GM23338 (cell line): ENCODE measurements around the gene CYP26B1. TPM values are rescaled to one million over a fixed set of nuclear protein-coding genes. Genes with fewer than 3 reads are reported as not detected.

Experiments
- ATAC-seq: fragments of 200-7000 bp; cut with Tn5 transposase; 3 replicates; pipeline ENCODE4 v1.9.1; 2020
- DNase-seq: peaks from one replicate; pipeline ENCODE4 v3.0.0-alpha.2; 2015; ENCODE audit warnings: low spot score
- H2AFZ ChIP-seq: fragments of 200-600 bp; sonication (generic); 2 replicates; pipeline ENCODE4 v1.8.0; 2016; ENCODE audit warnings: antibody characterized with exemption, mild to moderate bottlenecking, moderate library complexity
- H3F3A ChIP-seq: fragments of 200-600 bp; sonication (generic); replicated peaks from 2 replicates; pipeline ENCODE4 v1.8.0; 2017; ENCODE audit warnings: antibody characterized with exemption, mixed run types, low read depth
- H3K27ac ChIP-seq: fragments of 200-600 bp; sonication (generic); 2 replicates; pipeline ENCODE4 v1.6.1; 2016; ENCODE audit warnings: low read depth
- H3K27me3 ChIP-seq: fragments of 200-600 bp; sonication (generic); 2 replicates; pipeline ENCODE4 v1.8.0; 2016; ENCODE audit warnings: mild to moderate bottlenecking, mixed run types, moderate library complexity; ENCODE audit not compliant: insufficient read depth
- H3K36me3 ChIP-seq: fragments of 200-600 bp; sonication (generic); 2 replicates; pipeline ENCODE4 v1.8.0; 2016; ENCODE audit warnings: mild to moderate bottlenecking; ENCODE audit not compliant: insufficient read depth
- H3K4me1 ChIP-seq: fragments of 200-600 bp; sonication (generic); 2 replicates; pipeline ENCODE4 v1.8.0; 2016; ENCODE audit warnings: mild to moderate bottlenecking, moderate library complexity; ENCODE audit not compliant: insufficient read depth
- H3K4me2 ChIP-seq: fragments of 200-600 bp; sonication (generic); 2 replicates; pipeline ENCODE4 v1.7.1; 2017; ENCODE audit warnings: mixed run types
- H3K4me3 ChIP-seq: fragments of 200-600 bp; sonication (generic); 2 replicates; pipeline ENCODE4 v1.6.1; 2016; ENCODE audit warnings: mixed run types
- H3K79me2 ChIP-seq: fragments of 200-600 bp; sonication (generic); replicated peaks from 2 replicates; pipeline ENCODE4 v1.8.0; 2017; ENCODE audit warnings: mild to moderate bottlenecking; ENCODE audit not compliant: insufficient read depth
- H3K9me2 ChIP-seq: fragments of 200-600 bp; sonication (generic); 2 replicates; pipeline ENCODE4 v1.8.0; 2017; ENCODE audit not compliant: insufficient read depth
- H4K20me1 ChIP-seq: fragments of 200-600 bp; sonication (generic); replicated peaks from 2 replicates; pipeline ENCODE4 v1.8.0; 2017; ENCODE audit warnings: mild to moderate bottlenecking; ENCODE audit not compliant: insufficient read depth
- H3K27ac Mint-ChIP-seq: 2 replicates; pipeline ENCODE4 v1.8.0; 2020; ENCODE audit warnings: inconsistent platforms, mild to moderate bottlenecking, moderate library complexity, mixed read lengths
- H3K27me3 Mint-ChIP-seq: 3 replicates; pipeline ENCODE4 v1.8.0; 2022; ENCODE audit warnings: low read depth, mild to moderate bottlenecking, moderate library complexity, mixed read lengths, inconsistent platforms; ENCODE audit not compliant: insufficient read depth, poor library complexity
- H3K36me3 Mint-ChIP-seq: 3 replicates; pipeline ENCODE4 v1.8.0; 2021; ENCODE audit warnings: low read depth, mild to moderate bottlenecking, inconsistent platforms, moderate library complexity, mixed read lengths
- H3K4me1 Mint-ChIP-seq: 3 replicates; pipeline ENCODE4 v1.8.0; 2020; ENCODE audit warnings: mild to moderate bottlenecking, inconsistent platforms, mixed read lengths
- H3K4me3 Mint-ChIP-seq: 3 replicates; pipeline ENCODE4 v1.8.0; 2021; ENCODE audit warnings: moderate library complexity, mild to moderate bottlenecking, inconsistent platforms, mixed read lengths
- H3K9me3 Mint-ChIP-seq: 3 replicates; pipeline ENCODE4 v1.8.0; 2020; ENCODE audit warnings: moderate library complexity, mild to moderate bottlenecking, inconsistent platforms, mixed read lengths
- CREB1 ChIP-seq: fragments of 250-450 bp; sonication (Bioruptor Pico); IDR thresholded peaks from 2 replicates; pipeline ENCODE4 v1.5.0; 2020; ENCODE audit warnings: low read depth, mild to moderate bottlenecking, moderate library complexity
- EZH2 ChIP-seq: fragments of 200-600 bp; sonication (generic); IDR thresholded peaks from one replicate; pipeline ENCODE4 v1.8.0; 2017; ENCODE audit warnings: antibody characterized with exemption, mild to moderate bottlenecking, low read depth; ENCODE audit not compliant: unreplicated experiment
- NANOG ChIP-seq: IDR thresholded peaks from 2 replicates; pipeline ENCODE4 v1.6.1; 2016; ENCODE audit warnings: antibody characterized with exemption, borderline replicate concordance
- STAT1 ChIP-seq: IDR thresholded peaks from one replicate; pipeline ENCODE4 v1.6.1; 2016; ENCODE audit warnings: antibody characterized with exemption; ENCODE audit not compliant: unreplicated experiment
- ZNF114 ChIP-seq: fragments of 250-450 bp; sonication (Bioruptor Pico); IDR thresholded peaks from 2 replicates; pipeline ENCODE4 v1.5.0; 2020; ENCODE audit warnings: mild to moderate bottlenecking, moderate library complexity
- ZNF331 ChIP-seq: fragments of 250-450 bp; sonication (Bioruptor Pico); IDR thresholded peaks from 2 replicates; pipeline ENCODE4 v1.5.0; 2020; ENCODE audit warnings: low read depth, mild to moderate bottlenecking, moderate library complexity
- polyA plus RNA-seq: library from polyadenylated mRNA; unstranded; fragments of >200 nt; fragmentation: Nextera tagmentation; extraction: Ambion mirVana; gene quantifications from 2 replicates; pipeline ENCODE4 v1.2.1, GENCODE V29; 2016
- total RNA-seq: library from RNA; depleted of rRNA; stranded (reverse); fragments of >200 nt; shearing (Covaris generic); gene quantifications from 2 replicates; pipeline ENCODE4 v1.2.3, GENCODE V29; 2014
- TF ChIP-seq, protein P1 (sequence below): fragments of 250-450 bp; sonication (Bioruptor Pico); IDR thresholded peaks from 2 replicates; pipeline ENCODE4 v1.5.0; 2020; ENCODE audit warnings: mild to moderate bottlenecking, moderate library complexity
- TF ChIP-seq, protein P2 (sequence below), 2 experiments: fragments of 200-600 bp in 1 of 2; sonication (generic) in 1 of 2; conservative IDR thresholded peaks; 2 replicates each; pipeline versions ENCODE4 v1.5.1 to v1.6.1; 2016 to 2017; ENCODE audit warnings: antibody characterized with exemption in 2 of 2, low read depth in 2 of 2, mild to moderate bottlenecking in 2 of 2, moderate library complexity in 1 of 2
- TF ChIP-seq, protein P3 (sequence below): IDR thresholded peaks from one replicate; pipeline ENCODE4 v1.6.1; 2018; ENCODE audit warnings: antibody characterized with exemption; ENCODE audit not compliant: unreplicated experiment
- TF ChIP-seq, protein P4 (sequence below): IDR thresholded peaks from 2 replicates; pipeline ENCODE4 v1.6.1; 2016; ENCODE audit warnings: antibody characterized with exemption

CYP26B1 gene
- total and polyA plus RNA-seq, 2 experiments from 2014 or later: 0.05 to 0.31 TPM

DNA sequence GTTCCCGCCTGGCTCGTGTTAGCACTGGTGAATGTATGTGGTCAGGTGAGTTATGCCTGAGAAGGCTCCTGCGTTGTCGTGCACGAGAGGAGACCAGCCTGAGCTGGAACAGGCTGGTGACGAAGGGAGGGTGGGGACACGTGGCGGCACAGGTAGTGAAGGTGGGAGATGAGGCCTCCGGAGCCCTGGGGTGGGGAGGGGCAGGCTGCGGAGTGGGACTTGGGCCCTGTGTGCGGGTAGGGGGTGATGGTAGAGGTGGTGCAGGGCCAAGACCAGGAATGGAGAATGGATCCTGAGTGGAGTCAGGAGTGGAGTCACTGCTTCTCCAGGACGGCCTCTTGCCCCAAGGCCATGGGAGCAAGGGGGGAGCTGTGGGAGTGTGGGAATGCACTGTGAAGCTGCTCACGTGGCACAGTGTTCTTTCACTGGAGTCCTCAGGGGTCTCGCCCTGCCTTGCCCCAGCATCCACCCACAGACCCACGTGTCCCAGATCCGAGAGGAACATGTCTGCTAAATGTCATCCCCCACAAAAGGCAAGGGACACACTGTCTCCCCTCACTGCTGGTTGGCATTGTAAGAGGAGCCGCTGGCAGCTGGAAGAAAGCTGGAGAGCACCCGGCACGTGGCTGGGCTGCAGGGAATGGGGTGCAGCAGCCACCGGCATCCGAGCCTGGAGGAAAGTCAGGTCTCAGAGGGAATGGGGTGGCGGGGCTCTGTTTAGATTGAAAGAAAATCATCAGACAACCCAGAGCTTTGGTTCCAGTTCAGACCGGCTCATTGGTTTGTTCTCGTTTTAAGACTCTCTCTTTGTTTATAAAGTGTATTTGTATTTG lies 63.7 kb downstream of the CYP26B1 start (continued):
- TF ChIP-seq, protein P1, sequence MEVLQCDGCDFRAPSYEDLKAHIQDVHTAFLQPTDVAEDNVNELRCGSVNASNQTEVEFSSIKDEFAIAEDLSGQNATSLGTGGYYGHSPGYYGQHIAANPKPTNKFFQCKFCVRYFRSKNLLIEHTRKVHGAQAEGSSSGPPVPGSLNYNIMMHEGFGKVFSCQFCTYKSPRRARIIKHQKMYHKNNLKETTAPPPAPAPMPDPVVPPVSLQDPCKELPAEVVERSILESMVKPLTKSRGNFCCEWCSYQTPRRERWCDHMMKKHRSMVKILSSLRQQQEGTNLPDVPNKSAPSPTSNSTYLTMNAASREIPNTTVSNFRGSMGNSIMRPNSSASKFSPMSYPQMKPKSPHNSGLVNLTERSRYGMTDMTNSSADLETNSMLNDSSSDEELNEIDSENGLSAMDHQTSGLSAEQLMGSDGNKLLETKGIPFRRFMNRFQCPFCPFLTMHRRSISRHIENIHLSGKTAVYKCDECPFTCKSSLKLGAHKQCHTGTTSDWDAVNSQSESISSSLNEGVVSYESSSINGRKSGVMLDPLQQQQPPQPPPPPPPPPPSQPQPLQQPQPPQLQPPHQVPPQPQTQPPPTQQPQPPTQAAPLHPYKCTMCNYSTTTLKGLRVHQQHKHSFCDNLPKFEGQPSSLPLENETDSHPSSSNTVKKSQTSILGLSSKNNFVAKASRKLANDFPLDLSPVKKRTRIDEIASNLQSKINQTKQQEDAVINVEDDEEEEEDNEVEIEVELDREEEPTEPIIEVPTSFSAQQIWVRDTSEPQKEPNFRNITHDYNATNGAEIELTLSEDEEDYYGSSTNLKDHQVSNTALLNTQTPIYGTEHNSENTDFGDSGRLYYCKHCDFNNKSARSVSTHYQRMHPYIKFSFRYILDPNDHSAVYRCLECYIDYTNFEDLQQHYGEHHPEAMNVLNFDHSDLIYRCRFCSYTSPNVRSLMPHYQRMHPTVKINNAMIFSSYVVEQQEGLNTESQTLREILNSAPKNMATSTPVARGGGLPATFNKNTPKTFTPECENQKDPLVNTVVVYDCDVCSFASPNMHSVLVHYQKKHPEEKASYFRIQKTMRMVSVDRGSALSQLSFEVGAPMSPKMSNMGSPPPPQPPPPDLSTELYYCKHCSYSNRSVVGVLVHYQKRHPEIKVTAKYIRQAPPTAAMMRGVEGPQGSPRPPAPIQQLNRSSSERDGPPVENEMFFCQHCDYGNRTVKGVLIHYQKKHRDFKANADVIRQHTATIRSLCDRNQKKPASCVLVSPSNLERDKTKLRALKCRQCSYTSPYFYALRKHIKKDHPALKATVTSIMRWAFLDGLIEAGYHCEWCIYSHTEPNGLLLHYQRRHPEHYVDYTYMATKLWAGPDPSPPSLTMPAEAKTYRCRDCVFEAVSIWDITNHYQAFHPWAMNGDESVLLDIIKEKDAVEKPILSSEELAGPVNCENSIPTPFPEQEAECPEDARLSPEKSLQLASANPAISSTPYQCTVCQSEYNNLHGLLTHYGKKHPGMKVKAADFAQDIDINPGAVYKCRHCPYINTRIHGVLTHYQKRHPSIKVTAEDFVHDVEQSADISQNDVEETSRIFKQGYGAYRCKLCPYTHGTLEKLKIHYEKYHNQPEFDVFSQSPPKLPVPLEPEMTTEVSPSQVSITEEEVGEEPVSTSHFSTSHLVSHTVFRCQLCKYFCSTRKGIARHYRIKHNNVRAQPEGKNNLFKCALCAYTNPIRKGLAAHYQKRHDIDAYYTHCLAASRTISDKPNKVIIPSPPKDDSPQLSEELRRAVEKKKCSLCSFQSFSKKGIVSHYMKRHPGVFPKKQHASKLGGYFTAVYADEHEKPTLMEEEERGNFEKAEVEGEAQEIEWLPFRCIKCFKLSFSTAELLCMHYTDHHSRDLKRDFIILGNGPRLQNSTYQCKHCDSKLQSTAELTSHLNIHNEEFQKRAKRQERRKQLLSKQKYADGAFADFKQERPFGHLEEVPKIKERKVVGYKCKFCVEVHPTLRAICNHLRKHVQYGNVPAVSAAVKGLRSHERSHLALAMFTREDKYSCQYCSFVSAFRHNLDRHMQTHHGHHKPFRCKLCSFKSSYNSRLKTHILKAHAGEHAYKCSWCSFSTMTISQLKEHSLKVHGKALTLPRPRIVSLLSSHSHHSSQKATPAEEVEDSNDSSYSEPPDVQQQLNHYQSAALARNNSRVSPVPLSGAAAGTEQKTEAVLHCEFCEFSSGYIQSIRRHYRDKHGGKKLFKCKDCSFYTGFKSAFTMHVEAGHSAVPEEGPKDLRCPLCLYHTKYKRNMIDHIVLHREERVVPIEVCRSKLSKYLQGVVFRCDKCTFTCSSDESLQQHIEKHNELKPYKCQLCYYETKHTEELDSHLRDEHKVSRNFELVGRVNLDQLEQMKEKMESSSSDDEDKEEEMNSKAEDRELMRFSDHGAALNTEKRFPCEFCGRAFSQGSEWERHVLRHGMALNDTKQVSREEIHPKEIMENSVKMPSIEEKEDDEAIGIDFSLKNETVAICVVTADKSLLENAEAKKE (CRISPR knock-in tag): no peak
- TF ChIP-seq ZNF331 (CRISPR knock-in tag): no peak

DNA sequence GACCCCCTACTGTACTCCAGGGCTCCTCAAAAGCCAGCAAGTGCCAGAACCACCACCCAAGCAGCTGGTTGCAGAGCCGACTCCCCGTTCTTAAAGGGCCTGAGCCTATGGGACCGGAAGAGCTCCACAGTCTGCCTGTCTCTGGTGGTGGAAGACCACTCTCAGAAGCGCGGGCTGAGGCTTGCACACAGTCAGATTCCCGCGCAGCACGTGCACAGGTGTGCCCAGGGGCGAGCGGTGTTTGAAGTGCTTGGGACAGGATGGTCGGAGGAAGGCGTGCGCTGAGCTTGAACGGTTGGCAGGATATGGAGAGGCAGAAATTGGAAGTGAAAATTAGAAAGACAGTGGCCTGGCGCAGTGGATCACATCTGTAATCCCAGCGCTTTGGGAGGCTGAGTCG lies 64.8 kb downstream of the CYP26B1 start:
- peaks cover 4% of the 10 kb centered on the region for H3K27me3 Mint-ChIP-seq
- Histone ChIP-seq H3K27me3 (no peaks in the 10 kb centered on the region), H3K9me2 (no peaks in the 10 kb centered on the region), H3K4me3 (no peak overlapping the region), H3K27ac (no peak overlapping the region), H3F3A (no peaks in the 10 kb centered on the region), H3K36me3 (no peaks in the 10 kb centered on the region), H4K20me1 (no peaks in the 10 kb centered on the region), H3K4me1 (no peaks in the 10 kb centered on the region), H3K4me2 (no peak overlapping the region), H2AFZ (no peak overlapping the region), H3K79me2 (no peaks in the 10 kb centered on the region)
- H3K4me1 Mint-ChIP-seq: no peaks in the 10 kb centered on the region; the same call in 2 of the 3 replicates
- DNase-seq (no peak), ATAC-seq (no peak)
- H3K9me3 Mint-ChIP-seq: peaks cover 28% of the 10 kb centered on the region
- no peaks in the 10 kb centered on the region; the same call in 2 of the 3 replicates for H3K36me3 Mint-ChIP-seq
- H3K4me3 Mint-ChIP-seq: no peak overlapping the region
- H3K27ac Mint-ChIP-seq: no peak overlapping the region
- TF ChIP-seq EZH2 (no peak), NANOG (no peak), CREB1 (no peak), ZNF114 (CRISPR knock-in tag) (no peak), STAT1 (no peak), ZNF331 (CRISPR knock-in tag) (no peak)
- TF ChIP-seq, protein P2, sequence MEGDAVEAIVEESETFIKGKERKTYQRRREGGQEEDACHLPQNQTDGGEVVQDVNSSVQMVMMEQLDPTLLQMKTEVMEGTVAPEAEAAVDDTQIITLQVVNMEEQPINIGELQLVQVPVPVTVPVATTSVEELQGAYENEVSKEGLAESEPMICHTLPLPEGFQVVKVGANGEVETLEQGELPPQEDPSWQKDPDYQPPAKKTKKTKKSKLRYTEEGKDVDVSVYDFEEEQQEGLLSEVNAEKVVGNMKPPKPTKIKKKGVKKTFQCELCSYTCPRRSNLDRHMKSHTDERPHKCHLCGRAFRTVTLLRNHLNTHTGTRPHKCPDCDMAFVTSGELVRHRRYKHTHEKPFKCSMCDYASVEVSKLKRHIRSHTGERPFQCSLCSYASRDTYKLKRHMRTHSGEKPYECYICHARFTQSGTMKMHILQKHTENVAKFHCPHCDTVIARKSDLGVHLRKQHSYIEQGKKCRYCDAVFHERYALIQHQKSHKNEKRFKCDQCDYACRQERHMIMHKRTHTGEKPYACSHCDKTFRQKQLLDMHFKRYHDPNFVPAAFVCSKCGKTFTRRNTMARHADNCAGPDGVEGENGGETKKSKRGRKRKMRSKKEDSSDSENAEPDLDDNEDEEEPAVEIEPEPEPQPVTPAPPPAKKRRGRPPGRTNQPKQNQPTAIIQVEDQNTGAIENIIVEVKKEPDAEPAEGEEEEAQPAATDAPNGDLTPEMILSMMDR (conservative IDR thresholded peaks at IDR 0.05; ENCODE audit: low read depth in 2 of 2): no peak
- TF ChIP-seq, protein P3, sequence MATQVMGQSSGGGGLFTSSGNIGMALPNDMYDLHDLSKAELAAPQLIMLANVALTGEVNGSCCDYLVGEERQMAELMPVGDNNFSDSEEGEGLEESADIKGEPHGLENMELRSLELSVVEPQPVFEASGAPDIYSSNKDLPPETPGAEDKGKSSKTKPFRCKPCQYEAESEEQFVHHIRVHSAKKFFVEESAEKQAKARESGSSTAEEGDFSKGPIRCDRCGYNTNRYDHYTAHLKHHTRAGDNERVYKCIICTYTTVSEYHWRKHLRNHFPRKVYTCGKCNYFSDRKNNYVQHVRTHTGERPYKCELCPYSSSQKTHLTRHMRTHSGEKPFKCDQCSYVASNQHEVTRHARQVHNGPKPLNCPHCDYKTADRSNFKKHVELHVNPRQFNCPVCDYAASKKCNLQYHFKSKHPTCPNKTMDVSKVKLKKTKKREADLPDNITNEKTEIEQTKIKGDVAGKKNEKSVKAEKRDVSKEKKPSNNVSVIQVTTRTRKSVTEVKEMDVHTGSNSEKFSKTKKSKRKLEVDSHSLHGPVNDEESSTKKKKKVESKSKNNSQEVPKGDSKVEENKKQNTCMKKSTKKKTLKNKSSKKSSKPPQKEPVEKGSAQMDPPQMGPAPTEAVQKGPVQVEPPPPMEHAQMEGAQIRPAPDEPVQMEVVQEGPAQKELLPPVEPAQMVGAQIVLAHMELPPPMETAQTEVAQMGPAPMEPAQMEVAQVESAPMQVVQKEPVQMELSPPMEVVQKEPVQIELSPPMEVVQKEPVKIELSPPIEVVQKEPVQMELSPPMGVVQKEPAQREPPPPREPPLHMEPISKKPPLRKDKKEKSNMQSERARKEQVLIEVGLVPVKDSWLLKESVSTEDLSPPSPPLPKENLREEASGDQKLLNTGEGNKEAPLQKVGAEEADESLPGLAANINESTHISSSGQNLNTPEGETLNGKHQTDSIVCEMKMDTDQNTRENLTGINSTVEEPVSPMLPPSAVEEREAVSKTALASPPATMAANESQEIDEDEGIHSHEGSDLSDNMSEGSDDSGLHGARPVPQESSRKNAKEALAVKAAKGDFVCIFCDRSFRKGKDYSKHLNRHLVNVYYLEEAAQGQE: no peak
- TF ChIP-seq, protein P4, sequence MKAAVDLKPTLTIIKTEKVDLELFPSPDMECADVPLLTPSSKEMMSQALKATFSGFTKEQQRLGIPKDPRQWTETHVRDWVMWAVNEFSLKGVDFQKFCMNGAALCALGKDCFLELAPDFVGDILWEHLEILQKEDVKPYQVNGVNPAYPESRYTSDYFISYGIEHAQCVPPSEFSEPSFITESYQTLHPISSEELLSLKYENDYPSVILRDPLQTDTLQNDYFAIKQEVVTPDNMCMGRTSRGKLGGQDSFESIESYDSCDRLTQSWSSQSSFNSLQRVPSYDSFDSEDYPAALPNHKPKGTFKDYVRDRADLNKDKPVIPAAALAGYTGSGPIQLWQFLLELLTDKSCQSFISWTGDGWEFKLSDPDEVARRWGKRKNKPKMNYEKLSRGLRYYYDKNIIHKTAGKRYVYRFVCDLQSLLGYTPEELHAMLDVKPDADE: no peak
